H9 (cell line): Measurements from ENCODE around the gene ERMP1. TPM values are rescaled to one million over a fixed set of nuclear protein-coding genes. Genes with fewer than 3 reads are reported as not detected.

Experiments used
- DNase-seq: peaks from one replicate; pipeline ENCODE4 v3.0.0-alpha.2; 2017
- H2AFZ ChIP-seq: one replicate; pipeline ENCODE4 v1.6.1; 2013; ENCODE audit warnings: mild to moderate bottlenecking, low read length, control low read depth, moderate library complexity
- H2AK5ac ChIP-seq: 2 replicates; pipeline ENCODE4 v1.6.1; 2013; ENCODE audit warnings: low read length, control low read depth, mixed read lengths; ENCODE audit not compliant: insufficient read length
- H2BK120ac ChIP-seq: one replicate; pipeline ENCODE4 v1.6.1; 2013; ENCODE audit warnings: low read depth, mild to moderate bottlenecking, low read length, control low read depth, inconsistent platforms; ENCODE audit not compliant: poor library complexity, severe bottlenecking
- H2BK12ac ChIP-seq: 2 replicates; pipeline ENCODE4 v1.6.1; 2013; ENCODE audit warnings: low read length, control low read depth, mixed read lengths, low read depth; ENCODE audit not compliant: insufficient read length
- H2BK15ac ChIP-seq: 2 replicates; pipeline ENCODE4 v1.6.1; 2013; ENCODE audit warnings: low read depth, low read length, control low read depth
- H2BK20ac ChIP-seq: one replicate; pipeline ENCODE4 v1.6.1; 2013; ENCODE audit warnings: low read depth, mild to moderate bottlenecking, low read length, control low read depth, inconsistent platforms; ENCODE audit not compliant: poor library complexity, severe bottlenecking
- H2BK5ac ChIP-seq: 2 replicates; pipeline ENCODE4 v1.6.1; 2013; ENCODE audit warnings: low read length, control low read depth, mixed read lengths; ENCODE audit not compliant: insufficient read length
- H3K14ac ChIP-seq: 2 replicates; pipeline ENCODE4 v1.6.1; 2013; ENCODE audit warnings: low read length, control low read depth; ENCODE audit not compliant: insufficient read depth
- H3K18ac ChIP-seq: 2 replicates; pipeline ENCODE4 v1.6.1; 2013; ENCODE audit warnings: low read depth, mild to moderate bottlenecking, mixed read lengths, low read length, control low read depth; ENCODE audit not compliant: insufficient read length
- H3K23ac ChIP-seq: 2 replicates; pipeline ENCODE4 v1.6.1; 2013; ENCODE audit warnings: low read length, control low read depth, mixed read lengths, low read depth; ENCODE audit not compliant: insufficient read length
- H3K23me2 ChIP-seq: 2 replicates; pipeline ENCODE4 v1.6.1; 2013; ENCODE audit warnings: low read depth, mild to moderate bottlenecking, mixed read lengths, low read length, control low read depth; ENCODE audit not compliant: insufficient read length, poor library complexity, severe bottlenecking
- H3K27ac ChIP-seq: 2 replicates; pipeline ENCODE4 v1.5.1; 2013; ENCODE audit warnings: low read length, control low read depth, mixed read lengths, low read depth; ENCODE audit not compliant: insufficient read length
- H3K27me3 ChIP-seq: 2 replicates; pipeline ENCODE4 v1.6.1; 2013; ENCODE audit warnings: low read length, control low read depth, inconsistent platforms; ENCODE audit not compliant: insufficient read depth
- H3K4ac ChIP-seq: 2 replicates; pipeline ENCODE4 v1.6.1; 2013; ENCODE audit warnings: low read depth, mild to moderate bottlenecking, control low read depth, inconsistent platforms, low read length, moderate library complexity
- H3K4me1 ChIP-seq: 2 replicates; pipeline ENCODE4 v1.6.1; 2013; ENCODE audit warnings: low read length, control low read depth, inconsistent platforms; ENCODE audit not compliant: insufficient read depth
- H3K4me2 ChIP-seq: 2 replicates; pipeline ENCODE4 v1.6.1; 2013; ENCODE audit warnings: low read length, control low read depth, mixed read lengths; ENCODE audit not compliant: insufficient read length, insufficient read depth
- H3K56ac ChIP-seq: 2 replicates; pipeline ENCODE4 v1.6.1; 2013; ENCODE audit warnings: low read depth, mild to moderate bottlenecking, mixed read lengths, low read length, control low read depth; ENCODE audit not compliant: insufficient read length
- H3K79me1 ChIP-seq: 2 replicates; pipeline ENCODE4 v1.6.1; 2013; ENCODE audit warnings: low read depth, mild to moderate bottlenecking, moderate library complexity, low read length, control low read depth, inconsistent platforms; ENCODE audit not compliant: insufficient read depth, poor library complexity, severe bottlenecking
- H3K79me2 ChIP-seq: 2 replicates; pipeline ENCODE4 v1.6.1; 2013; ENCODE audit warnings: low read length, control low read depth, inconsistent platforms; ENCODE audit not compliant: insufficient read depth
- H3K9ac ChIP-seq: 2 replicates; pipeline ENCODE4 v1.6.1; 2013; ENCODE audit warnings: low read length, control low read depth, mixed read lengths; ENCODE audit not compliant: insufficient read length; ENCODE audit errors: extremely low read depth
- H3K9me3 ChIP-seq: one replicate; pipeline ENCODE4 v1.6.1; 2013; ENCODE audit warnings: low read depth, low read length, inconsistent platforms; ENCODE audit not compliant: control insufficient read depth
- H3T11ph ChIP-seq: one replicate; pipeline ENCODE4 v1.6.1; 2013; ENCODE audit warnings: mild to moderate bottlenecking, low read length, control low read depth, inconsistent platforms
- H4K20me1 ChIP-seq: one replicate; pipeline ENCODE4 v1.6.1; 2013; ENCODE audit not compliant: control insufficient read depth, insufficient read length, insufficient read depth
- H4K5ac ChIP-seq: 2 replicates; pipeline ENCODE4 v1.6.1; 2013; ENCODE audit warnings: low read depth, mild to moderate bottlenecking, mixed read lengths, low read length, control low read depth; ENCODE audit not compliant: insufficient read length
- H4K8ac ChIP-seq: replicated peaks from 2 replicates; pipeline ENCODE4 v1.6.1; 2013; ENCODE audit warnings: low read length, control low read depth, mixed read lengths, low read depth; ENCODE audit not compliant: insufficient read length
- H4K91ac ChIP-seq: 2 replicates; pipeline ENCODE4 v1.6.1; 2013; ENCODE audit warnings: low read depth, mild to moderate bottlenecking, moderate library complexity, mixed read lengths, low read length, control low read depth; ENCODE audit not compliant: insufficient read length
- H3K27ac Mint-ChIP-seq, 3 experiments: 2 replicates in 2 of 3; 3 replicates in 1 of 3; pipeline ENCODE4 v1.8.0; 2020 to 2021; ENCODE audit warnings: mixed read lengths in 3 of 3, mild to moderate bottlenecking in 1 of 3, moderate library complexity in 1 of 3
- H3K27me3 Mint-ChIP-seq: 2 replicates; pipeline ENCODE4 v1.8.0; 2021; ENCODE audit warnings: low read depth, mild to moderate bottlenecking, moderate library complexity, mixed read lengths
- H3K36me3 Mint-ChIP-seq, 3 experiments: 2 replicates in 2 of 3; 3 replicates in 1 of 3; pipeline ENCODE4 v1.8.0; 2020 to 2021; ENCODE audit warnings: low read depth in 3 of 3, mixed read lengths in 3 of 3; ENCODE audit not compliant: insufficient read depth in 1 of 3
- H3K4me1 Mint-ChIP-seq, 2 experiments: 2 replicates each; pipeline ENCODE4 v1.8.0; 2020; ENCODE audit warnings: mixed read lengths in 2 of 2
- H3K4me3 Mint-ChIP-seq, 2 experiments: 2 replicates in 1 of 2; 3 replicates in 1 of 2; pipeline ENCODE4 v1.8.0; 2020 to 2021; ENCODE audit warnings: mild to moderate bottlenecking in 2 of 2, mixed read lengths in 2 of 2, moderate library complexity in 1 of 2
- H3K9me3 Mint-ChIP-seq, 2 experiments: 2 replicates in 1 of 2; 3 replicates in 1 of 2; pipeline ENCODE4 v1.8.0; 2020; ENCODE audit warnings: mild to moderate bottlenecking in 2 of 2, mixed read lengths in 2 of 2, moderate library complexity in 1 of 2
- CTCF ChIP-seq: fragments of 200-600 bp; sonication (generic); conservative IDR thresholded peaks from 3 replicates; pipeline ENCODE4 v1.8.0; 2021; ENCODE audit warnings: antibody characterized with exemption, mild to moderate bottlenecking
- WGBS: extraction: QIAGEN DNeasy Blood & Tissue Kit; methylation state at CpG from one replicate; pipeline ENCODE4 v1.1.7; 2013; ENCODE audit warnings: missing lambda C conversion rate, low lambda C conversion rate, mixed read lengths; ENCODE audit not compliant: insufficient read length; ENCODE audit errors: extremely low coverage; 5-methylcytosine and 5-hydroxymethylcytosine counted together
- total RNA-seq: library from RNA; stranded (reverse); gene quantifications from 2 replicates; pipeline ENCODE4 v1.2.1, GENCODE V29; 2021

Gene ERMP1
- total RNA-seq, 1 experiment from 2014 or later: 20.2 TPM

DNA sequence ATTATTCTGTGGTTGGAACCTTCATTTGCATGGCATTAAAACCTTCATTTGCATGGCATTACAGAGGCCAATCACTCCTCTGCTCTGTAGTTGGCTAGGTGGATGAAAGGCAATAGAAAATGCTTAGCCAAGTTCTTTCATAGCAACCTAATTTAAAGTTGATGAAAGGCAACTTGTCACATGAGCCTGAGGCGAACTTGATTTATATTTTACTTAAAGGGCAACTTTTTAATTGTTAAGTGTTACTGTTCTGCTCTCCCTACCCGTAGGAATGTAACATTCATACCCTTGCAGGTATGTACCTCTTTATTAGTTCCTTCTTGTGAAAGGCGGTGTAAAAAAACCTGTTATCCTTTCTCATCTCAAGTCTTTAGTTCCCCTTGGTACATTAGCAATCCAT lies 7.9 kb upstream of the ERMP1 start:
- Histone ChIP-seq H4K8ac (no peak overlapping the region), H2AFZ (no peak overlapping the region), H3K23me2 (no peaks in the 10 kb centered on the region), H3K27me3 (no peaks in the 10 kb centered on the region), H2BK12ac (no peak overlapping the region), H3K56ac (no peak overlapping the region), H2BK20ac (no peak overlapping the region), H3K79me2 (no peaks in the 10 kb centered on the region), H3K18ac (no peak overlapping the region), H3K23ac (no peak overlapping the region), H3K4me1 (0 out of 2 replicates have a peak, but pooled peaks cover 2% of the 10 kb centered on the region), H3K9ac (no peak overlapping the region), H4K5ac (no peak overlapping the region), H3K27ac (no peak overlapping the region), H3K4me2 (no peak overlapping the region), H3K14ac (no peak overlapping the region), H2AK5ac (no peak overlapping the region), H3K4ac (no peak overlapping the region), H3K9me3 (no peaks in the 10 kb centered on the region), H3K79me1 (no peaks in the 10 kb centered on the region), H3T11ph (no peak overlapping the region), H2BK120ac (no peak overlapping the region), H4K91ac (no peak overlapping the region), H2BK5ac (no peak overlapping the region), H2BK15ac (no peak overlapping the region), H4K20me1 (no peaks in the 10 kb centered on the region)
- Mint-ChIP-seq H3K9me3 (peaks cover 7% of the 10 kb centered on the region in 2 experiments; a peak in 4 of 5 replicates), H3K4me1 (peaks cover 17 to 24% of the 10 kb centered on the region in 2 experiments), H3K36me3 (peaks cover 2 to 11% (median 3%) of the 10 kb centered on the region in 3 experiments; a peak in 5 of 7 replicates), H3K27ac (no peak overlapping the region), H3K27me3 (no peaks in the 10 kb centered on the region; the same call in 1 of the 2 replicates), H3K4me3 (no peak overlapping the region)
- TF ChIP-seq CTCF: no peak
- WGBS: no CpG with 5 or more reads among the region's 3 CpGs
- DNase-seq: no peak
